GM21529 (cell line): Measurements from ENCODE around the gene ABCD2.
"Not testable (repeated sequence)": the region's sequence is repeated elsewhere in the genome, so short reads cannot be mapped to it uniquely, and the experiment has no call there.

Experiments
- ATAC-seq: cut with Tn5 transposase; IDR thresholded peaks from one replicate; pipeline ENCODE4 v1.9.1; 2021; ENCODE audit not compliant: unreplicated experiment

The ABCD2 gene

DNA sequence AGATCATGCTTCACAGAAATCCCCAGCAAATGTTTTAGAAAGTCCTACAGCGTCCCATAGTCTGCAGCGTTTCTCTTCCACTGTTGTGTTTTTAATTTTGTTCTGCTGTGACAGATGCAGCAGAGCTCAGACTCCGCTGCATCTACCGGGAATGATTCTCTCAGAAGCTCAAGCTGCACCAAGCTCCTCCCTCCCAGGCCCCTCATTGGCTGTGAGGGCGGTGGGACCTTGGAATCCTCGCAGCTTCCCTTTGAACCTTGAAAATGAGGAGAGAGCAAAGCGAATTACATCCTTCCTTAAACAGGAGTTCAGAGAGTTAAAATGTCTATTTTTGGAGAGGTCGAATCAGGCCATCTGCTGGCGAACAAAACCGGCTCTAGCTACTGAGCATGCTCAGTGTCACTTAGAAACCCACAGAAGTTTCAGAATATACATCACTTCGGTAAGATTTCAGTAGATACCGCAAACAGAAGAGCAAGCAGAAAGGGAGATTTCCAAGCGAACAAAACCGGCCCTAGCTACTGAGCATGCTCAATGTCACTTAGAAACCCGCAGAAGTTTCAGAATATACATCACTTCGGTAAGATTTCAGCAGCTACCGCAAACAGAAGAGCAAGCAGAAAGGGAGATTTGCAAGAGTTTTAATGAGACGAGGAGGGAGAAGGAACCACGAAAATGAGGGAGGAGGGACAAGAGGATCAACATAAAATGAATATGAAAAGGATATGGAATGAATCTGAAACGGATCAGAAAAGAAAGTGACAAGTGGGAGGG lies at the start of gene ABCD2:
Gene ABCD2 (minus strand): TSS at position 144 of the 774 bp plus-strand sequence. CDS start 188 bp downstream, outside the sequence.
- ATAC-seq: peak; percentile 75

DNA sequence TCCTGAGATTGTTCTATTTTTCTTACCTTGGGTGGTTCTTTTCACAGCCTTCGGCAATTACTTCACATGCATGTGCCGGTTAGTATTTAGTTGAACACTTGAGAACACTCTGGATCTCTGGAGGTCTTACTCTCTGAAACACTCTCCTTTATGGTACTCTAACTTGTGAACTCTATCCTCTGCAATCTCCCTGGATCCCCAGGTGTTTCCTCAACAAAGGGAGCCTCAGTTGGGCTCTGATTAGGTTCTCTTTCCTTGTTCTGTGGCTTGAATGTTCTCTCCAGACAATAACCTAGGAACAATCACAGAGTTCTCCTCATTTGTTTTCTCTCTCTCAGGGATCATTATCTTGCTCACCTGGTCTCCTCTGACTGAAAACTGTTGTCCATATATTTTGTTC lies 40.5 kb upstream of the ABCD2 start:
- no peak for ATAC-seq

DNA sequence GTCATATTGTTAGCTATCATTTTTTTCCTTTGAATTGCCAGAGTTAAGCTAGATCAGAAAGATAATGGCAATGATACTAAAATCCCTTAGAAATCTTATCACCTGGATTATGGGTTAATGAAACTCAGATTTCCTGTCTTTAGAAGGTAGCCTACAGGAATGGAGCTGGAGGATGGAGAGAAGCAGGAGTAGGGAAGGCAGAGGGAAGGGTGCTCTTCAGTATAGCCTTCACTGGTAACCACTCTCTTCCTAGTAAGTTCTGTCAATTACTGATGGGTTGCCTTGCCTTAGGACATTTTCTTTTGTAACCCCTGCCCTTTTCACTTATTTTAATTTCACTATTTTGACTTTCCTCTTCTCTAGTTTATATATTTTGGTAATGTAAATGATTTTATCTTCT lies 27.8 kb upstream of the ABCD2 start:
- ATAC-seq: no peak

DNA sequence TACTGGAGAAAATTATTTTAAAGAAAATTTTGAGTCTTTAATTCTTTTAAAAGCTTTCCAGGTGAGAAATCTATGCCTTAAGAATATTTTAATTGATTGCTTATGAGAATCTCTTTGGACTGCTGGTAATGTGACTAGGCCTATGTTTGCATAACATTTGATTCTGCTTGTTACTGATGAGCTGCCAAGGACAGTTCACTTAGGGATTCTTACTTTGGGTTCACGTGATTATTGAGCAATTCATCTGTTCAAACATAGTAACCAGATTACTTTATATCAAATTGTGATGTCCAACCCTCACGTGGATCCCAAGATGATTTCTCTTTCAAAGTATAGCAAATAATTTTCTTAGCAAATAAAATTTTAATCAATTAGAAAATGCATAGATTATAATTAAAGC lies 27.4 kb upstream of the ABCD2 start:
- ATAC-seq: no peak

DNA sequence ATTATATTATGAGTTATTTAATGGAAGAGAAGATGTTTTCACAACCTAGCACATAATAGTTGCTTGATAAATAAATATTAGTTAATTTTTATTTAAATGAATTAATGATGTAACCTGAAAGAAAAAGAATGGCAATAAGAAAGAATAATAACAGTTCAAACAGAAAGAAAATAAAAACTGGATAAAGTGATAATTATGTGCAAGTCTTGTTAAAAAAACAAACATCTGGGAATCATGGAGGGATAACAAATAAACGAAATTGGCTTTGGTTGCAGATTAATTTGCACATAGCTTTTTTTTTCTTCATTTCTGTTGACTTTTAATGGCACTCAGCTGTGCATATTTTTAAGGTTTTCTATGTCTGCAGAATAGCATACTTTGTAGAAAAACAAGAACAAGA lies 23.4 kb upstream of the ABCD2 start:
- ATAC-seq: no peak

DNA sequence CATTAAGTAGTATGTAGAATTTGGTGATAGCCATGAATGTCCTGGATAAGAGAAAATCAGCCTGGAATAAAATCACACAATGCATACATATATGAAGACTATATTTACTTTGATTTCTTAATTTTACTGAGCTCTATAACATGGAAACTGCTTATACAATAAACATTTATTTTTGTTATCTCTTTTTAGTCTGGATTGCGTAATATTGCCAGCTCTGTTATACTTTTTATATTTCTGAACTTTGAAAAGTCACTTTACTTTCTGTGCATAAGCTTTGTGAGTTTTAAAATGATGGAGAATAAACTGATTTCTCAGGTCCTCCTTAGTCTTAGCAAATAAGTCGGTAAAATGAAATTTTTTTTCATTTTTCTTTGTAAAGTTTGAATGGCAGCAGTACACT lies 19.2 kb upstream of the ABCD2 start:
- ATAC-seq: no peak

DNA sequence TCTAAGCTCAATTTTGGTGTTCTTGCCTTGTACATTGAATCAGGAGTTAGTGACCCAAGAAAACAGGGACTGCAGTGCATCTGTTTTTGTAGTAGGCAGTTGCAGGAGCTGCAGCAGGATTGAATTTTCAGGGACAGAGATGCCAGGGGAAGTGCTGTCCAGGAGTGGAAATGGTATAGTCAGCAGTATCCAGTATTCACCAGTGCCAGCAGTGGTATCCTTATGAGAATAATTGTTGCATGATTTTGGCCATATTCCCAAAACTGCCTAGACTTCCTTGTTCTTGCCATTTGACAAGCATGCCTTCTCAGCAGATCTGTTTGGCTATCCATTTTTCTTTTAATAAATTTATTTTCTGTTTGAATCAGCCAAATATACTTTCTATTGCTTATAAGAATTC lies 18.6 kb upstream of the ABCD2 start:
- no peak for ATAC-seq

DNA sequence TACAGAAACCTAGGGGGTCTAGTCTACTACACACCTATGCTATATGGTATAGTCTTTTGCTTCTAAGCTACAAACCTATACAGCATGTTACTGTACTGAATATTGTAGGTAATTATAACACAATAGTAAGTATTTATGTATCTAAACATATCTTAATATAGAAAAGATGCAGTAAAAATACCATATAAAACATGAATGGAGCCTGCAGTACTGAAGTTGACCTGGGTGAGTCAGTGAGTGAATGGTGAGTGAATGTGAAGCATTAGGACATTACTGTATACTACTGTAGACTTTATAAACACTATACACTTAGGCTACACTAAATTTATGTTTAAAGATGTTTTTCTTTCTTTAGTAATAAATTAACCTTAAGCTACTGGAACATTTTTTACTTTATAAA lies 13.1 kb upstream of the ABCD2 start:
- ATAC-seq: no peak

DNA sequence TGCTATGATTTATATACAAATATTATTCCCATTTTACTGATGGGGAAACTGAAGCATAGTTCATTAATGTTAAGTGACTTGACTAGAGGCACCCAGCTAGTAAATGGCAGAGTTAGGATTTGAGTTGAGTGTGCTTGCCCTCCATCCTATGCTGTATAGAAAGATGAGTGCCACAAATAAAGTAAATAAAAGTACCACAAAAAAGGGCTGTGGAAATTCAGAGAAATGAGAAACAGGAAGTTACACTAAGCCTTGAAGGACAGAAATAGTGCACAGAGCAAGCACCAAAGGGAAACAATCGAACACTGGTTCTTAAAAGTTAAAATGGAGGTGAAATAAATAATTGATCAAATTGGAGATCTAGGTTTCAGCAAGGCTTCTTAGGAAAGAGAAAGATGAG lies 9.2 kb upstream of the ABCD2 start:
- no peak for ATAC-seq

DNA sequence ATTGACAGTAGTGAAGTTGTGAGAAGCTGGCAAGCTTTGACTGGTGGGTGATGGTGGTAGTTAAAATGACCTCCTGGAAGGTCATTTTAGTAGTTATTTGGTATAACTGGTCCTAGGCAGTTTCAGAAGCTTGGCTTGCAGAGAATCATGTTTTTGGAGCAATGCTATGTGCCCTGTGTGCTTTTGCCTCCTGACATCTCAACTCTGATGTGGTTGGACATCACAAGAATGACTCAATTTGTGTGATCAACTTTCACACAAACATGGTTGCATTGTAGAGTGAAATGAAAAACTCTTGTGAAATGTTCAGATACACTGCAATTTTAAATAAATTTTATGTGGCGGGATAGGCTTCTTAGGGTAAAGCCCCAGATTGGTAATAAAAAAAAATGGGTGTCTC lies 8.3 kb upstream of the ABCD2 start:
- no peak for ATAC-seq

DNA sequence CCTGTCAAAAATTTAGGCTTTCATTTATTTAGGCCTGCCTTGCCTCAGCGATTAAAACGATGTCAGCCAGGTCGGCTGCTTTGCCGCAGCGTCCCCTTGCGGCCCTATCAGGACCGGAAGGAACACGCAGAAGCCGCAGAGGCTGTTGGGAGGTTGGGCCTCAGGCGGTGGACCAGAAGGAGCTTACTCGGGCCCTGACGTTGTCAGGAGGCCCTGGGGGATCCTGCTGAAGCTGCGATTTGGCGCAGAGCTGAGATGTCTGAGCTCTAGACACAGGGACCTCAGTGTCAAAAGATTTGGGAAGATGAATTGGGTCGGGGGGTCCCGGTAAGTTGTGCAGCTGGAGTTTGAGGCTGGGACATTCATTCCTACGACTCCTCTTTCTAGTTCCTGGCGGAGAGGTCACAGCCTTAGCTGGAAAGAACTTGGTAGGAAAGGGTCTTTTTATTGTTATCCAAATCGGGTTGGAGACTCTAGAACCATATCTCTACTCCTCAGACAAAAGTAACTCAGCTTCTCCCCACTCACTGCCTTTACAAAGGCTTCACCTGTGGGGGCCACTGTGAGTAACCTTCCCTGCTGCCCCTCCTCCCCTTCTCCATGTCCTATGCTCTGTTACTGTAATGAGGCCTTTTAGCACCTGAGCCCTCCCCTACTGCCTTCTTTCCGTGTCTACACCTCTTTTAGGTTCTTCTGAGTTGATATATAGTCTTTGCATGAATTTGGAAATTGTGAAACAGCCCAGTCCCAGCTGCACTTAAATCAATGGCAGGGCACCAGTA lies 6.6 kb upstream of the ABCD2 start:
- no peak for ATAC-seq

DNA sequence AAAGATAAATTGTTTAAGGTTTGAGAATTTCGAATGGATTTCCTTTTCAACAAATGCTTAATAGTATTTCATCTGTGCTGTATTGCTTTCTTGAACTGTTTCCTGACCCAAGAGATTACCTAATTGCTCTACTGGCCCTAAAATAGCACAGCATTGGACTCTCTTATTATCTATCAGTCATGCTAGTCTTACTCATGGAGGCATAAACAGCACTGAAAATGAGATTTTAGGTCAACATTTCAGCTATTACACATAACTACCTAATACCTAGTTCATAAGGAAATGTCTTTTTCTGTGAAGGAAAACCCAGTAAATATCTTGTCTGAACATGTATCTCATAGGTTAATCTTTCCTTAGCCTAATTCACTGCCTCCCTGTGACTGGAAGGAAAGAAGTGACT lies 4.3 kb upstream of the ABCD2 start:
- no peak for ATAC-seq

DNA sequence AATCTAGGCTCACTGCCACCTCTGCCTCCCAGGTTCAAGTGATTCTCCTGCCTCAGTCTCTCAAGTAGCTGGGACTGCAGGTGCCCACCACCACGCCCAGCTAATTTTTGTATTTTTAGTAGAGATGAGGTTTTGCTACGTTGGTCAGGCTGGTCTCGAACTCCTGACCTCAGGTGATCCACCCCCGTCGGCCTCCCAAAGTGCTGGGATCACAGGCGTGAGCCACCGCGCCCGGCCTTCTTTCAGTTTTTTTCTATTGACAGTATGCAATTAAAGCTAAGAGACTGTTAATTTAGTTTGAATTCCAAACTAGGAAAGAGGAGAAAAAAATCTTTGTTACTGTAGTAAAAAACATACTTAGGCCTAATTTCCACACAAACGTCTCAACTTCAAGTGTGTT lies 3.6 kb upstream of the ABCD2 start:
- not testable (repeated sequence) for ATAC-seq

DNA sequence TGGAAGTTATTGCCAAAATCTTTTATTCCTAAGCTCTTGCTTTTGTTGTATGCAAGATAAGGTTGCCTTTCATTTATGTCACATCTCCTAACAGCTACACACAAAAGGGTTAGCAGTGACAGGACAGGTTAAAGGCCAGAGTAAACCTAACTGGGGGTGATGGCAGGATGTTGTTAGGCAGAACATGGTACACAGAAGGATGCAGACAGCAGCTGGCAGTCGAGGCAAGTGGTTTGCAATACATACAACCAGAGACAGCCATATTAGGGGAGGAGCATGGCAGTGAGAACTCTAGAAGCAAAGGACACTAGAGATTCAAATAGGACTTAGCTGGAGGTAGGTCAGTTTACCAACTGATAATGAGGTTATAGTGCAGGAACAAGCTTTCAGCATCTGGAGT lies 2.7 kb upstream of the ABCD2 start:
- no peak for ATAC-seq

DNA sequence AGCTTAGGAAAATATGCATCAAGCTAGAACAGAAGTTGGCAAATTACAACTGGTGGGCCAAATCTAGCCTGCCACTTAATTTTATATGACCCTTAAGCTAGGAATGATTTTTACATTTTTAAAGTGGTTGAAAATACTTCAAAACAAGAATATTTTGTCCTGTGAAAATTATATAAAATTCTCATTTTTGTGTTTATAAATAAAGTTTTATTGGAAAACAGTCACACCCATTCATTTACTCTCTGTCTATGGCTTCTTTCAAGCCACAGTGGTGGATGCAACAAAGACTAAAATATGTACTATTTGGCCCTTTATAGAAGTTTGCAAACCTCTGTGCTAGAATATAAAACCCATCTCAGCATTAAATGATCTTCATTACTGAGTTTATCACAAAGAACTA lies 2.1 kb upstream of the ABCD2 start:
- no peak for ATAC-seq

DNA sequence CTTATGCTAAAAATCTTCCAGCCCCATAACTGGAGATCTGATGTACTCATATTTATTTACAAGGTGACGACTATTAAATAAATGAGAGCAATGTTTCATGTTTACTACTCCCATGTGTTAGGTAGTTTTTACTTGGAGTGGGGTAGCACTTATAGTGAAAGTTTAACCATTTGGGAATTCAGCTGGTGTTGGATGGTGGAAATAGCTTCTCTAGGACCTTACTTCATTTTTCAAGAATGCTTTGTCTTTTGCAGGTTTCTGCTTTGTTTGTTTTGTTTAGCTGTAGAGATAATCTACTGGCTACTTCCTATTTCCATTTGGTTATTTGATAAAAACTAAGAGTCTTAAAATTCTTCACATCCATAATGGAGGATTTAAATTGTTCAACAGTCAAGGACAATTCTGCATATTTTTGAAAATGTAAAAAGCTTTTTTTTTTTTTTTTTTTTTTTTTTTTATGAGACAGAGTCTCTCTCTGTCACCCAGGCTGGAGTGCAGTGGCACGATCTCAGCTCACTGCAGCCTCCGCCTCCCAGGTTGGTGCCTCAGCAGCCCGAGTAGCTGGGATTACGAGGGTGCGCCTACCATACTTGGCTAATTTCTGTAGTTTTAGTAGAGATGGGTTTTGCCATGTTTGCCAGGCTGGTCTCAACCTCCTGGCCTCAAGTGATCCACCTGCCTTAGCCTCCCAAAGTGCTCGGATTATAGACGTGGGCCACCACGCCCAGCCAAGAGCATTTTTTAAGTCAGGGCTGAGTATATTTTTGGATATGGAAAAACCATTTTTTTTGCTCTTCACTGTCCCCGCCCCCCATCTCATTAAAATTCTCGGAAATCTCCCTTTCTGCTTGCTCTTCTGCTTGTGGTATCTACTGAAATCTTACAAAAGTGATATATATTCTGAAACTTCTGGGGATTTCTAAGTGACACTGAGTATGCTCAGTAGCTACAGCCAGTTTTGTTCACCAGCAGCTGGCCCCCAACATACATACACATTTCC lies 1.4 kb upstream of the ABCD2 start:
- ATAC-seq: peak; percentile 37

DNA sequence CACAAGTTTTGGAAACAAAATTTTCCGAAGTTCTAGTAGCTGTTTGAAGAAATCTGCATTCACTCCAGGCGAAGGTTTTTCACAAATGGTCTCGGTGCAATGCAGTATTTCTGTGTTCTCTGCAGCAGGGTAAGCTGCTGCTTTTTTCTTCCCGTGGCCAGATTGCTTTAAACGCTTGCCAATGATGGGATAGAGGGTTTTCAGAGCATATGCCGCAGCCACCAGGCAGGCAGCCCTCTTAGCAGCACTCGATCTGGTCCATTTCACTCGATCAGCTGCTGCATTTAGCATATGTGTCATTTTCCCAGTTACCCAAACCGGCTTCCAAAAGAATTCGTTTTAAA lies 315 bp downstream of the ABCD2 start:
- peak; percentile 13 for ATAC-seq

DNA sequence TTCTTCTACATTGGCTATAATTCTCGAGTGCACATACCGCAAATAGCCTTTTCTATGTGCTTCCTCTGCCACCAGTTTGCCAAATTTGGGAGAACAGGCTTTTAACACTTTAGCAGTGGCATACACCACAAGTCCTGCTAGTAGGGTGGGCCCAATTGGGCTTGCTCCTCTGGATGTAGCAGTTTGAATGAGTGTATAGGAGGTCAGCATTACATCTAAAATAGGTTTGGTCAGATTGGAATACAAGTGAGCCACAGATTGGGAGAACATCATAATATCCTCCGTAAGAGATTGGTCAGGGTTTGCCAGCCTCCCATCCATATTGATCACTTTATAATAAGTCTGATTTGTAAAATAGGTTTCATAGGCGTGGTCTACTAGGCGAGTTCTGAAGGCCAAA lies 902 bp downstream of the ABCD2 start:
- no peak for ATAC-seq

DNA sequence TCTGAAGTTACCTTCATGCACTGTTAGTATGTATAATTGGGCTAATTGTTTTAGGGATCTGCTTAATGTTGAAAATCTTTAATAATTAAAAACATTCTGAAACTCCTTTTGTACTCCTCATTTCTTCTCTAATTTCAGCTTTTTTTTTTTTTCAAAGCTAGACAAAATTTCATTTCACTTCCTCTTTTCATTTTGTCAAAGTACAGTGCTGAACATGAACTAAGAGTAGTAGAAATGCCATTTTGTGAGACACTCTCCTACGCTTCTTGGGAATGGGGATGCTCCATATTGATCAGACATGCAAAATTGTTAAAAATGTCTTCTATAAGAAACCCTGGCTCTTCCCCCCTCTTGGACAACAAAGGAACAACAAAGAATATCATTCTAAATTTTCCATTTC lies 1.7 kb downstream of the ABCD2 start:
- ATAC-seq: peak; percentile 16

DNA sequence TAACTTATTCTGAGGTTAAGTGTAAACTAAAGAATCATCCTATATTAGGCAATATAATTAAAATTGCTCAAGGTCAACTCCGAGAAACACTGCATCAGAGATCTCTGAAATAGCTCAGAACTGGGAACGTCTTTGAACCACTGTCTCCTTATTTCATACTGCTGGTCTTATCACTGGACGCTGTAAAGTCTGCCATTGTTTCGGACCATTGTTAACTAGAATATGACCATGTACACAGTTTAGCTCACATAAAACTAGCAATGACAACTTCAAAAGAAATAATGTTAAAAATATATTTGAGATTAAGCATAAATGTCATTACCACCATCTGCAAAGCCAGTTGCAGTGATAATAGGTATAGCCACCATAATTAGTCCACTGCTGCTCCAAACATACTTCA lies 2.9 kb downstream of the ABCD2 start:
- ATAC-seq: no peak

DNA sequence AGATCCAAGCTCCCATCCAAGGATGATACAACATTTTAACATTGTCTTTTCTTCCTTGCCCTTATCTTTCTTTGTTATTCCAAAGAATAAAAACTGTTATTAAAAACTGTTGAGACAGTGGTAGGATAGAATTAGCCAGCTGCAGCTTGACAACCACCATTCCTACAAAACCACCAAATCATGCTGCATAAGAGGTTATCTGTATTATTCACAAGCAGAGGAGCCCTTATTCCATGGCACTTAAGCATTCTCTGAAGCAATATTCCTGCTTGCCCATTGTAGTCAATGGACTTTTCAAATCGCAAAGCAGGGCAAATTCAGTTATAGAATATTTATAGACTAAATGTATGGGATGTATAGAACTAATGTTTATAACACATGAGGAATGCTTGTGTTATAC lies 3.4 kb downstream of the ABCD2 start:
- no peak for ATAC-seq
